GM23248 (cell line): ENCODE data around the gene INPP5J. TPM values are rescaled to one million over a fixed set of nuclear protein-coding genes. Genes with fewer than 3 reads are reported as not detected.
"Not testable (repeated sequence)": the region's sequence is repeated elsewhere in the genome, so short reads cannot be mapped to it uniquely, and the experiment has no call there.

Source experiments
- DNase-seq: peaks from one replicate; pipeline ENCODE4 v3.0.0-alpha.2; 2015
- H2AFZ ChIP-seq: fragments of 200-600 bp; sonication (generic); 2 replicates; pipeline ENCODE4 v1.6.1; 2016; ENCODE audit warnings: antibody characterized with exemption
- H3F3A ChIP-seq: fragments of 200-600 bp; sonication (generic); 2 replicates; pipeline ENCODE4 v1.6.1; 2016; ENCODE audit warnings: mild to moderate bottlenecking, antibody characterized with exemption, mixed run types; ENCODE audit not compliant: insufficient read depth
- H3K27ac ChIP-seq: fragments of 200-600 bp; sonication (generic); 2 replicates; pipeline ENCODE4 v1.5.1; 2016; ENCODE audit warnings: mild to moderate bottlenecking
- H3K27me3 ChIP-seq: fragments of 200-600 bp; sonication (generic); replicated peaks from 2 replicates; pipeline ENCODE4 v1.6.1; 2016; ENCODE audit warnings: mild to moderate bottlenecking; ENCODE audit not compliant: insufficient read depth
- H3K36me3 ChIP-seq: fragments of 200-600 bp; sonication (generic); 2 replicates; pipeline ENCODE4 v1.6.1; 2016; ENCODE audit warnings: low read depth, mild to moderate bottlenecking
- H3K4me1 ChIP-seq: fragments of 200-600 bp; sonication (generic); 2 replicates; pipeline ENCODE4 v1.6.1; 2016; ENCODE audit warnings: mild to moderate bottlenecking; ENCODE audit not compliant: insufficient read depth
- H3K4me2 ChIP-seq: fragments of 200-600 bp; sonication (generic); one replicate; pipeline ENCODE4 v1.6.1; 2016; ENCODE audit warnings: mild to moderate bottlenecking; ENCODE audit not compliant: unreplicated experiment
- H3K4me3 ChIP-seq: fragments of 200-600 bp; sonication (generic); 2 replicates; pipeline ENCODE4 v1.5.1; 2016; ENCODE audit warnings: mild to moderate bottlenecking
- H3K79me2 ChIP-seq: fragments of 200-600 bp; sonication (generic); 2 replicates; pipeline ENCODE4 v1.6.1; 2016; ENCODE audit warnings: mild to moderate bottlenecking; ENCODE audit not compliant: insufficient read depth
- H3K9ac ChIP-seq: fragments of 200-600 bp; sonication (generic); 2 replicates; pipeline ENCODE4 v1.6.1; 2016; ENCODE audit warnings: mild to moderate bottlenecking
- H3K9me2 ChIP-seq: fragments of 200-600 bp; sonication (generic); 2 replicates; pipeline ENCODE4 v1.6.1; 2016; ENCODE audit warnings: mixed run types, mild to moderate bottlenecking, moderate library complexity; ENCODE audit not compliant: insufficient read depth
- H3K9me3 ChIP-seq: fragments of 200-600 bp; sonication (generic); one replicate; pipeline ENCODE4 v1.6.1; 2017; ENCODE audit warnings: low read depth
- H4K20me1 ChIP-seq: fragments of 200-600 bp; sonication (generic); 2 replicates; pipeline ENCODE4 v1.6.0; 2016; ENCODE audit not compliant: insufficient read depth
- EZH2 ChIP-seq: fragments of 200-600 bp; sonication (generic); IDR thresholded peaks from 2 replicates; pipeline ENCODE4 v1.6.1; 2018; ENCODE audit warnings: antibody characterized with exemption, mild to moderate bottlenecking; ENCODE audit not compliant: insufficient read depth, poor library complexity, severe bottlenecking
- EZH2phosphoT487 ChIP-seq: fragments of 200-600 bp; sonication (generic); IDR thresholded peaks from 2 replicates; pipeline ENCODE4 v1.6.1; 2018; ENCODE audit warnings: antibody characterized with exemption, moderate library complexity, mild to moderate bottlenecking, low read depth; ENCODE audit not compliant: insufficient read depth
- WGBS, 2 experiments: methylation state at CpG; one replicate each; pipeline ENCODE4 v1.1.6; 2015 to 2017; ENCODE audit warnings: low lambda C conversion rate in 2 of 2, low coverage in 1 of 2; ENCODE audit errors: missing lambda C conversion rate in 2 of 2; 5-methylcytosine and 5-hydroxymethylcytosine counted together
- in situ Hi-C: fragments of 300-500 bp; cut with MboI; formaldehyde crosslinking; loops from 2 replicates; pipeline ENCODE4 v1.15.0; 2020
- polyA plus RNA-seq: library from polyadenylated mRNA; unstranded; fragments of >200 nt; fragmentation: Nextera tagmentation; extraction: Ambion mirVana; gene quantifications from 2 replicates; pipeline ENCODE4 v1.2.1, GENCODE V29; 2016
- total RNA-seq: library from RNA; depleted of rRNA; stranded (reverse); fragments of >200 nt; shearing (Covaris generic); gene quantifications from 2 replicates; pipeline ENCODE4 v1.2.3, GENCODE V29; 2014

Gene INPP5J
- total and polyA plus RNA-seq, 2 experiments from 2014 or later: 0.26 TPM; not detected in 1

- Histone ChIP-seq H3K79me2 (peaks cover 13% of the 10 kb centered on the region; the same call in 1 of the 2 replicates), H3K27ac (no peak overlapping the region), H3K4me1 (peaks cover 16% of the 10 kb centered on the region), H4K20me1 (no peaks in the 10 kb centered on the region), H3K4me3 (no peak overlapping the region), H3K4me2 (no peak overlapping the region), H3F3A (peaks cover 45% of the 10 kb centered on the region), H3K9me2 (no peaks in the 10 kb centered on the region), H3K36me3 (peaks cover 40% of the 10 kb centered on the region; the same call in 1 of the 2 replicates), H3K9ac (no peak overlapping the region), H2AFZ (no peak overlapping the region), H3K27me3 (no peaks in the 10 kb centered on the region), H3K9me3 (no peaks in the 10 kb centered on the region)
- no peak for DNase-seq
- in situ Hi-C loops: no loop called here
- WGBS, 2 experiments: 89 to 90% methylated on average over 20 to 26 of the region's 27 CpGs
- TF ChIP-seq EZH2: no peak
- TF ChIP-seq EZH2phosphoT487: no peak
Observed at GRCh38 chr22:31096657-31097279, 26.0 kb upstream of the INPP5J start.

- H3K4me2 ChIP-seq, H3K79me2 ChIP-seq, H2AFZ ChIP-seq, H3K9me2 ChIP-seq, in situ Hi-C loops, H4K20me1 ChIP-seq, H3K27ac ChIP-seq, H3K4me3 ChIP-seq, H3K9me3 ChIP-seq, DNase-seq, H3K9ac ChIP-seq, H3K27me3 ChIP-seq: not testable (repeated sequence)
- Histone ChIP-seq H3K36me3 (peaks cover 35% of the 10 kb centered on the region; the same call in 1 of the 2 replicates), H3K4me1 (peaks cover 23% of the 10 kb centered on the region), H3F3A (peaks cover 50% of the 10 kb centered on the region)
- 95 to 99% methylated on average over 5 of the region's 5 CpGs for WGBS, 2 experiments
Observed at GRCh38 chr22:31097539-31097938, 25.2 kb upstream of the INPP5J start.

GRCh38 chr22:31097941-31098631, 24.7 kb upstream of the INPP5J start:
- no peaks in the 10 kb centered on the region for H3K79me2 ChIP-seq
- H4K20me1 ChIP-seq: no peaks in the 10 kb centered on the region
- H3K27ac ChIP-seq: no peak overlapping the region
- peaks cover 32% of the 10 kb centered on the region; the same call in 1 of the 2 replicates for H3K36me3 ChIP-seq
- H3K9me2 ChIP-seq: no peaks in the 10 kb centered on the region
- no peak for DNase-seq
- no peak overlapping the region for H2AFZ ChIP-seq
- no peaks in the 10 kb centered on the region for H3K27me3 ChIP-seq
- peaks cover 28% of the 10 kb centered on the region for H3K4me1 ChIP-seq
- H3K4me2 ChIP-seq: no peak overlapping the region
- H3F3A ChIP-seq: peaks cover 55% of the 10 kb centered on the region
- in situ Hi-C loops: no loop called here
- no peak for TF ChIP-seq EZH2
- no peak for TF ChIP-seq EZH2phosphoT487
- H3K9ac ChIP-seq: no peak overlapping the region
- no peak overlapping the region for H3K4me3 ChIP-seq
- WGBS, 2 experiments: 81 to 90% methylated on average over 10 of the region's 10 CpGs
- H3K9me3 ChIP-seq: no peaks in the 10 kb centered on the region

GRCh38 chr22:31098632-31099110, 24.1 kb upstream of the INPP5J start:
- H2AFZ ChIP-seq: no peak overlapping the region
- H3K27me3 ChIP-seq: no peaks in the 10 kb centered on the region
- in situ Hi-C loops: no loop called here
- H3K9ac ChIP-seq: peak overlapping the region; percentile 52; the same call in 1 of the 2 replicates
- peaks cover 60% of the 10 kb centered on the region for H3F3A ChIP-seq
- H3K27ac ChIP-seq: peak overlapping the region; percentile 65
- H3K4me1 ChIP-seq: peaks cover 33% of the 10 kb centered on the region
- H3K9me2 ChIP-seq: no peaks in the 10 kb centered on the region
- no peak overlapping the region for H3K4me2 ChIP-seq
- TF ChIP-seq EZH2phosphoT487 (no peak), EZH2 (no peak)
- no peak overlapping the region for H3K4me3 ChIP-seq
- peaks cover 34% of the 10 kb centered on the region; the same call in 1 of the 2 replicates for H3K36me3 ChIP-seq
- 0 out of 2 replicates have a peak, but pooled peaks cover 1% of the 10 kb centered on the region for H3K79me2 ChIP-seq
- 63 to 74% methylated on average over 29 to 35 of the region's 36 CpGs for WGBS, 2 experiments
- no peaks in the 10 kb centered on the region for H4K20me1 ChIP-seq
- no peaks in the 10 kb centered on the region for H3K9me3 ChIP-seq
- DNase-seq: peak; percentile 48
